ENCODE data around the gene CUX1.

Gene CUX1

GRCh38 chr7:102196028-102196427 is 378.6 kb downstream of the CUX1 start:
- Histone ChIP-seq H3K4me3 (ENCODE audit: low read length) (no peak overlapping the region), H3K36me3 (ENCODE audit: control insufficient read depth, insufficient read depth, low read length) (peaks cover 16% of the 10 kb centered on the region), H3K9ac (ENCODE audit: low read length) (no peak overlapping the region), H3K27ac (ENCODE audit: low read depth, low read length) (no peak overlapping the region), H3K27me3 (ENCODE audit: control insufficient read depth, insufficient read depth, low read length) (no peaks in the 10 kb centered on the region), H3K4me1 (ENCODE audit: control insufficient read depth, insufficient read depth, low read length) (no peaks in the 10 kb centered on the region)

GRCh38 chr7:102197161-102197560 is 379.7 kb downstream of the CUX1 start:
- H3K4me1 ChIP-seq (ENCODE audit: control insufficient read depth, insufficient read depth, low read length): no peaks in the 10 kb centered on the region
- H3K4me3 ChIP-seq (ENCODE audit: low read length): no peak overlapping the region
- no peak overlapping the region for H3K27ac ChIP-seq (ENCODE audit: low read depth, low read length)
- no peaks in the 10 kb centered on the region for H3K27me3 ChIP-seq (ENCODE audit: control insufficient read depth, insufficient read depth, low read length)
- no peak overlapping the region for H3K9ac ChIP-seq (ENCODE audit: low read length)
- H3K36me3 ChIP-seq (ENCODE audit: control insufficient read depth, insufficient read depth, low read length): peaks cover 20% of the 10 kb centered on the region

DNA sequence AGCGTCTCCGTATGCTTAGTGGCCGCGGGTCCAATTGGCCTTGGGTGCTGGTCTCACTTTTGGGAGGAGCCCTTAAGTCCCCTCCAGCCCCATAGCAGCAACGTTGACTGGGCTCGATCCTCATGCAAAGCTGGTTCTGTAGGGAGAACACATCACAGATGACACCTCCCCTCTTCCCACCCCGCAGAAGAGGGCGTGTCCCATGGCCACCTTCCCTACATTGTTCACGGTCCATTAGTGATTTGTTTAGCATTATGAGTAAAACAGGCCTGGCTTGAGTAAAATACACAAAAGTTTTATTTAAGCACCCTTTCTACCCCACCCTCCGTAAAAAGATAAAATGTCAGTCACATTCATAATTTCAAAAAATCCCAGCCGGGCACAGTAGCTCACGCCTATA is 380.2 kb downstream of the CUX1 start:
- no peaks in the 10 kb centered on the region for H3K4me1 ChIP-seq (ENCODE audit: control insufficient read depth, insufficient read depth, low read length)
- no peak overlapping the region for H3K9ac ChIP-seq (ENCODE audit: low read length)
- no peak overlapping the region for H3K27ac ChIP-seq (ENCODE audit: low read depth, low read length)
- no peak overlapping the region for H3K4me3 ChIP-seq (ENCODE audit: low read length)
- no peaks in the 10 kb centered on the region for H3K27me3 ChIP-seq (ENCODE audit: control insufficient read depth, insufficient read depth, low read length)
- peaks cover 20% of the 10 kb centered on the region for H3K36me3 ChIP-seq (ENCODE audit: control insufficient read depth, insufficient read depth, low read length)

DNA sequence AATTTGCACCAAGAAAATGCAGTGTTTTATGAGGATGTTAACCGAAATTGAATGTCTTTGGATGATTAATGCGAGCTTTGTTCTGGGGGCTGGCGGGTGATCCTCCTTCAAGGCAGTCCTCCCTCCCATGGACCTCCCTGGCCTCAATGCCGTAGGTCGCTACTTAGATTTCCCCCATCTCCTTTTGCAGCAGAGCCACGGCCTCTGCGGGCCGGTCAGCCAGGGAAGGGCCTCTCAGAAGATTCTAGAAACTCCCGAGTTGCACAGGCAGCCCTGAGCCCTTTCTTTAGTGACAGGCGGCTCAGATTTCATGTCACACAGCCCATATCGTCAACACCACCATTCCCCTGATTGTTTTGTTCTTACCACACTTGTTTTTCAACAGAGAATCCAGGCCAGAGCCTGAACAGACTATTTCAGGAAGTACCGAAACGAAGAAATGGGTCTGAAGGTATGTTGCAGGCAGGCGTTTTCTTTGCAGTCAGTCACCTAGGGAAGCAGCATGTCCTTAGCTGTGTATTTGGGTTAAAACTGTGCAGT is 381.1 kb downstream of the CUX1 start:
- Histone ChIP-seq H3K36me3 (ENCODE audit: control insufficient read depth, insufficient read depth, low read length) (peaks cover 20% of the 10 kb centered on the region), H3K27ac (ENCODE audit: low read depth, low read length) (no peak overlapping the region)

GRCh38 chr7:102201576-102201975 is 384.1 kb downstream of the CUX1 start:
- Histone ChIP-seq H3K36me3 (ENCODE audit: control insufficient read depth, insufficient read depth, low read length) (peaks cover 24% of the 10 kb centered on the region), H3K27ac (ENCODE audit: low read depth, low read length) (no peak overlapping the region), H3K27me3 (ENCODE audit: control insufficient read depth, insufficient read depth, low read length) (no peaks in the 10 kb centered on the region), H3K4me3 (ENCODE audit: low read length) (no peak overlapping the region), H3K9ac (ENCODE audit: low read length) (no peak overlapping the region), H3K4me1 (ENCODE audit: control insufficient read depth, insufficient read depth, low read length) (no peaks in the 10 kb centered on the region)

More for the DNA sequence above, 381.1 kb downstream of the CUX1 start:
- Histone ChIP-seq H3K27me3 (ENCODE audit: control insufficient read depth, insufficient read depth, low read length) (no peaks in the 10 kb centered on the region), H3K4me1 (ENCODE audit: control insufficient read depth, insufficient read depth, low read length) (no peaks in the 10 kb centered on the region), H3K9ac (ENCODE audit: low read length) (no peak overlapping the region), H3K4me3 (ENCODE audit: low read length) (no peak overlapping the region)

- Histone ChIP-seq H3K4me1 (ENCODE audit: control insufficient read depth, insufficient read depth, low read length) (no peaks in the 10 kb centered on the region), H3K27me3 (ENCODE audit: control insufficient read depth, insufficient read depth, low read length) (no peaks in the 10 kb centered on the region), H3K36me3 (ENCODE audit: control insufficient read depth, insufficient read depth, low read length) (peaks cover 16% of the 10 kb centered on the region), H3K4me3 (ENCODE audit: low read length) (no peak overlapping the region), H3K27ac (ENCODE audit: low read depth, low read length) (no peak overlapping the region), H3K9ac (ENCODE audit: low read length) (no peak overlapping the region)
Measured at GRCh38 chr7:102202556-102202955, 385.1 kb downstream of the CUX1 start.

DNA sequence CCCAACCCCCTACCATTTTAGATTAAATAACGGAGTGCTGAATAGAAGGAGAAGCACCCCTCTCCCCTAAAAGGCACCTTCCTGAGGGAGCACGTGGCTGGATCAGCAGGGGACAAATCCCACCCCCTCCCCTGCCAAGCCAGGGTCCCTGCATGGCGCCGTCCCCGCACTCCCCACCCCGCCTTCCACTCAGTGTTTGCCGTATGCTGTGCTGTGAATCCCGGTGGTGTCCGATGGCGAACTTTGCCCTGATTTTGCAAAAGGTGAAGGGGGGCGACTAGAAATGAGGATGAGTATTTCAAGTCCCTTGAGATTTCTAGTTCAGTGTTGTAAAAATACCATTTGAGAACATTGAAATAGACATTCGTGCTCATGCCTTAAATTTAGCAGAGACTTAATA is 385.8 kb downstream of the CUX1 start:
- Histone ChIP-seq H3K27ac (ENCODE audit: low read depth, low read length) (no peak overlapping the region), H3K9ac (ENCODE audit: low read length) (no peak overlapping the region)

DNA sequence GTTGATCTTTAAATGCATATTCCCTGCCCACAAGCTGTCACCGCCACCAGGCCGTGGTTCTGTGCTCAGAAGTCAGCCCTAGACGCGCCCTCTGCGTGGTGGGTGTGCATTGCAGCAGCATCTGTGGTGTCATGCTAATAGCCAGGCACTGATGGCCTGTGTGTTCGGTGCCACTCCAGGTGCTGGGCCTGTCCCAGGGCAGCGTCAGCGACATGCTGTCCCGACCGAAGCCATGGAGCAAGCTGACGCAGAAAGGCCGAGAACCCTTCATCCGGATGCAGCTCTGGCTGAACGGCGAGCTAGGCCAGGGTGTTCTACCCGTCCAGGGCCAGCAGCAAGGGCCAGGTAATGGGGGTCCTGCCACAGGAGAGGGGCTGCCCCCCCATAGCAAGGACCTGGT is 386.8 kb downstream of the CUX1 start:
- Histone ChIP-seq H3K4me3 (ENCODE audit: low read length) (no peak overlapping the region), H3K4me1 (ENCODE audit: control insufficient read depth, insufficient read depth, low read length) (no peaks in the 10 kb centered on the region), H3K27ac (ENCODE audit: low read depth, low read length) (no peak overlapping the region), H3K36me3 (ENCODE audit: control insufficient read depth, insufficient read depth, low read length) (peaks cover 20% of the 10 kb centered on the region), H3K9ac (ENCODE audit: low read length) (no peak overlapping the region), H3K27me3 (ENCODE audit: control insufficient read depth, insufficient read depth, low read length) (no peaks in the 10 kb centered on the region)

More for the DNA sequence above, 385.8 kb downstream of the CUX1 start:
- Histone ChIP-seq H3K4me3 (ENCODE audit: low read length) (no peak overlapping the region), H3K27me3 (ENCODE audit: control insufficient read depth, insufficient read depth, low read length) (no peaks in the 10 kb centered on the region), H3K36me3 (ENCODE audit: control insufficient read depth, insufficient read depth, low read length) (peaks cover 16% of the 10 kb centered on the region), H3K4me1 (ENCODE audit: control insufficient read depth, insufficient read depth, low read length) (no peaks in the 10 kb centered on the region)

GRCh38 chr7:102205915-102206314 is 388.5 kb downstream of the CUX1 start:
- Histone ChIP-seq H3K27me3 (ENCODE audit: control insufficient read depth, insufficient read depth, low read length) (no peaks in the 10 kb centered on the region), H3K4me3 (ENCODE audit: low read length) (no peak overlapping the region), H3K9ac (ENCODE audit: low read length) (no peak overlapping the region)

DNA sequence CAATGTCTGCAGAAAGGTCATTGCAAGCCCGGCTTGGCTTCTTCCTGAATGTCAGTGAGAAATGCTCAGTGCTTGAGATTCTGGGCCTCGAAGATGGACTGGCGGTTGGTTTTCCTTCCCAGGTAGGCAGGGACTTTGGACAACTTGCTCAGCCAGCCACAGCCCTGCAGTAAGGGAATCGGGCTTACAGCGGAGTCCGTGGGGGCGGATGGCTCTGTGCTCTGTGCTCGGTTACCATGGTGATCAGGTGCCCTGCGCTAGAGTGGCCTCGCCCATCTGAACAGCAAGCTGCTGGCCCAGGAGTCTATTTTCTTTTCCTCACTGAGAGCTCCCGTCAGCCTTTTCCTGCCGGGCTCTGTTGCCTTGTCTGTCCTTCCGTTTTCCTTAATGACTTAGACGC is 391.4 kb downstream of the CUX1 start:
- H3K27me3 ChIP-seq (ENCODE audit: control insufficient read depth, insufficient read depth, low read length): no peaks in the 10 kb centered on the region
- no peak overlapping the region for H3K4me3 ChIP-seq (ENCODE audit: low read length)
- H3K4me1 ChIP-seq (ENCODE audit: control insufficient read depth, insufficient read depth, low read length): no peaks in the 10 kb centered on the region
- peaks cover 18% of the 10 kb centered on the region for H3K36me3 ChIP-seq (ENCODE audit: control insufficient read depth, insufficient read depth, low read length)
- no peak overlapping the region for H3K9ac ChIP-seq (ENCODE audit: low read length)
- H3K27ac ChIP-seq (ENCODE audit: low read depth, low read length): no peak overlapping the region

More at GRCh38 chr7:102205915-102206314, 388.5 kb downstream of the CUX1 start:
- H3K4me1 ChIP-seq (ENCODE audit: control insufficient read depth, insufficient read depth, low read length): no peaks in the 10 kb centered on the region
- H3K36me3 ChIP-seq (ENCODE audit: control insufficient read depth, insufficient read depth, low read length): peaks cover 21% of the 10 kb centered on the region
- no peak overlapping the region for H3K27ac ChIP-seq (ENCODE audit: low read depth, low read length)

GRCh38 chr7:102210787-102211186 is 393.4 kb downstream of the CUX1 start:
- Histone ChIP-seq H3K36me3 (ENCODE audit: control insufficient read depth, insufficient read depth, low read length) (peaks cover 11% of the 10 kb centered on the region), H3K9ac (ENCODE audit: low read length) (no peak overlapping the region), H3K27ac (ENCODE audit: low read depth, low read length) (no peak overlapping the region), H3K27me3 (ENCODE audit: control insufficient read depth, insufficient read depth, low read length) (no peaks in the 10 kb centered on the region), H3K4me3 (ENCODE audit: low read length) (no peak overlapping the region), H3K4me1 (ENCODE audit: control insufficient read depth, insufficient read depth, low read length) (no peaks in the 10 kb centered on the region)

DNA sequence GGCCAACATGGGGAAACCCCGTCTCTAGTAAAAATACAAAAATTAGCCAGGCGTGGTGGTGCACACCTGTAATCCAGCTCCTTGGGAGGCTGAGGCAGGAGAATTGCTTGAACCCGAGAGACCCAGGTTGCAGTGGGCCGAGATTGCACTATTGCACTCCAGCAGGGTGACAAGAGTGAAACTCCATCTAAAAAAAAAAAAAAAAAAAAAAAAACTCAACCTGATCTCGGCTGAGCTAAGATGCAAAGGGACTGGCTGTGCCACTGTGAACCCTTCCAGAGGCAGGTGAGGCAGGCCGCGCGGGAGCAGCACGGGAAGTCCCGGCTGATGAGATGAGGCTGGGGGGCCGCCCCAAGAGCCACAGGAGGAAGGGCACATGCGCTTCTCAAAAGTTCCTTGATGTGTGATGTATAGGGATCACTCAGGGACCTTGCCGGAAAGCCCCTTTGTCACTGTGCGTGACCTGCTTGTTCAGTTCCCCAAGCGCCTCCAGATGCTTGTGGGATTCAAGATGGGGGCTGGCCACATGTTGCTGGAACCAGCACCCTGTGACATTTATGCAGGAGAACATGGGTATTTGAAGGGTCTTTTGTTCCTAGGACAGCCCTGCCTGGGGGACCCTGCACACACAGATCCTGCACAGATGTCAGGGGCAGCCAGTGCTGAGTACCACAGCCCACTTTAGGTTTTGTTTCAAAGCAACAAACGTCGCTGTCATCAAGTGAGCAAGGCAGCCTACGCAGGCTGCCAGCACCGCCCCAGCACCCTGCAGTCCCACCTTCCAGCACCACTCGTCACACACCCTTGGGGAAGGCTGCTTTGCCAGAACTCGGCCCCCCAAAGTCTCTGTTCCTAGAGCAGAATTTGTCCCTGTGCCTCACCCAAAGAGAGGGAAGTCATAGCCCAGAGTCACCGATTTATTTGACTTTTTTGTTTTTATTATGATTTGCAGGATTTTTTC is 394.4 kb downstream of the CUX1 start:
- Histone ChIP-seq H3K9ac (ENCODE audit: low read length) (no peak overlapping the region), H3K27me3 (ENCODE audit: control insufficient read depth, insufficient read depth, low read length) (no peaks in the 10 kb centered on the region), H3K36me3 (ENCODE audit: control insufficient read depth, insufficient read depth, low read length) (peaks cover 11% of the 10 kb centered on the region), H3K27ac (ENCODE audit: low read depth, low read length) (no peak overlapping the region), H3K4me1 (ENCODE audit: control insufficient read depth, insufficient read depth, low read length) (no peaks in the 10 kb centered on the region), H3K4me3 (ENCODE audit: low read length) (no peak overlapping the region)

Data from rectal smooth muscle tissue (tissue), 1 donor.